Measurements from ENCODE around the gene PYCARD. TPM values are rescaled to one million over a fixed set of nuclear protein-coding genes. Genes with fewer than 3 reads are reported as not detected.

PYCARD gene
- polyA plus RNA-seq, 1 donor from 2014 or later, result not detected

GRCh38 chr16:31219154-31219741 is 16.7 kb upstream of the PYCARD start:
- H4K20me1 ChIP-seq (ENCODE audit: insufficient read depth), result no peaks in the 10 kb centered on the region
- H3K9me2 ChIP-seq (ENCODE audit: insufficient read depth, low read length), result no peaks in the 10 kb centered on the region
- H2AFZ ChIP-seq (ENCODE audit: low read depth, low read length), result no peak overlapping the region
- H3K79me2 ChIP-seq (replicated peaks; ENCODE audit: insufficient read depth, low read length), result no peaks in the 10 kb centered on the region
- no peaks in the 10 kb centered on the region for H3K36me3 ChIP-seq (ENCODE audit: insufficient read depth, low read length)
- TF ChIP-seq MXI1 (conservative IDR thresholded peaks at IDR 0.05; ENCODE audit: poor library complexity, severe bottlenecking), result no peak
- TF ChIP-seq CTCF (IDR thresholded peaks at IDR 0.05; ENCODE audit: poor library complexity, severe bottlenecking), result no peak
- no peak for TF ChIP-seq TAF1 (IDR thresholded peaks at IDR 0.05; ENCODE audit: low read depth)
- no peak for TF ChIP-seq SMC3 (conservative IDR thresholded peaks at IDR 0.05; ENCODE audit: poor library complexity)
- TF ChIP-seq POLR2AphosphoS5 (IDR thresholded peaks at IDR 0.05), result no peak
- TF ChIP-seq EZH2 (IDR thresholded peaks at IDR 0.05; ENCODE audit: borderline replicate concordance, insufficient read depth, low read length, poor library complexity, severe bottlenecking), result no peak
- no peak for TF ChIP-seq RAD21 (conservative IDR thresholded peaks at IDR 0.05)
- peaks cover 42% of the 10 kb centered on the region for H3K27me3 ChIP-seq (ENCODE audit: insufficient read depth, low read depth, low read length)
- H3K27ac ChIP-seq (ENCODE audit: low read length), result no peak overlapping the region
- H3K4me3 ChIP-seq (ENCODE audit: low read length), result no peak overlapping the region
- no peaks in the 10 kb centered on the region for H3K9me3 ChIP-seq (ENCODE audit: low read length)
- no peaks in the 10 kb centered on the region for H3F3A ChIP-seq (ENCODE audit: insufficient read depth, low read length, poor library complexity, severe bottlenecking)
- no peak overlapping the region for H3K9ac ChIP-seq (ENCODE audit: low read length)
- H3K4me2 ChIP-seq (ENCODE audit: low read length), result no peak overlapping the region

GRCh38 chr16:31217136-31217530 is 14.6 kb upstream of the PYCARD start:
- TF ChIP-seq EZH2 (IDR thresholded peaks at IDR 0.05; ENCODE audit: borderline replicate concordance, insufficient read depth, low read length, poor library complexity, severe bottlenecking) (no peak), TAF1 (IDR thresholded peaks at IDR 0.05; ENCODE audit: low read depth) (no peak)
- peak overlapping the region; percentile 66 for H3K4me3 ChIP-seq (ENCODE audit: low read length)
- no peaks in the 10 kb centered on the region for H3K36me3 ChIP-seq (ENCODE audit: insufficient read depth, low read length)
- no peaks in the 10 kb centered on the region for H4K20me1 ChIP-seq (ENCODE audit: insufficient read depth)
- H3F3A ChIP-seq (ENCODE audit: insufficient read depth, low read length, poor library complexity, severe bottlenecking), result no peaks in the 10 kb centered on the region
- H3K9me2 ChIP-seq (ENCODE audit: insufficient read depth, low read length), result no peaks in the 10 kb centered on the region
- H3K4me2 ChIP-seq (ENCODE audit: low read length), result no peak overlapping the region
- H3K9me3 ChIP-seq (ENCODE audit: low read length), result no peaks in the 10 kb centered on the region
- H2AFZ ChIP-seq (ENCODE audit: low read depth, low read length), result no peak overlapping the region
- H3K27me3 ChIP-seq (ENCODE audit: insufficient read depth, low read depth, low read length), result peaks cover 55% of the 10 kb centered on the region
- no peak overlapping the region for H3K9ac ChIP-seq (ENCODE audit: low read length)
- H3K27ac ChIP-seq (ENCODE audit: low read length), result no peak overlapping the region
- H3K79me2 ChIP-seq (replicated peaks; ENCODE audit: insufficient read depth, low read length), result no peaks in the 10 kb centered on the region

- H2AFZ ChIP-seq (ENCODE audit: low read depth, low read length), result no peak within 1 kb of the TSS
- H3K27me3 ChIP-seq (ENCODE audit: insufficient read depth, low read depth, low read length), result peaks cover 55% of the 10 kb centered on the region
- H3K9me3 ChIP-seq (ENCODE audit: low read length), result no peaks in the 10 kb centered on the region
- H3K9me2 ChIP-seq (ENCODE audit: insufficient read depth, low read length), result no peaks in the 10 kb centered on the region
- no peak within 1 kb of the TSS for H3K27ac ChIP-seq (ENCODE audit: low read length)
- H4K20me1 ChIP-seq (ENCODE audit: insufficient read depth), result no peaks in the 10 kb centered on the region
- peak within 1 kb of the TSS; percentile 7 for H3K9ac ChIP-seq (ENCODE audit: low read length)
- no peaks in the 10 kb centered on the region for H3F3A ChIP-seq (ENCODE audit: insufficient read depth, low read length, poor library complexity, severe bottlenecking)
- H3K4me3 ChIP-seq (ENCODE audit: low read length), result peak within 1 kb of the TSS; percentile 66
- H3K4me2 ChIP-seq (ENCODE audit: low read length), result peak within 1 kb of the TSS; percentile 70
- TF ChIP-seq EZH2 (IDR thresholded peaks at IDR 0.05; ENCODE audit: borderline replicate concordance, insufficient read depth, low read length, poor library complexity, severe bottlenecking) (no peak), MXI1 (conservative IDR thresholded peaks at IDR 0.05; ENCODE audit: poor library complexity, severe bottlenecking) (no peak), RAD21 (conservative IDR thresholded peaks at IDR 0.05) (no peak), SMC3 (conservative IDR thresholded peaks at IDR 0.05; ENCODE audit: poor library complexity) (no peak), POLR2AphosphoS5 (IDR thresholded peaks at IDR 0.05) (no peak), CTCF (IDR thresholded peaks at IDR 0.05; ENCODE audit: poor library complexity, severe bottlenecking) (no peak), EP300 (conservative IDR thresholded peaks at IDR 0.05; ENCODE audit: poor library complexity, severe bottlenecking) (no peak), TAF1 (IDR thresholded peaks at IDR 0.05; ENCODE audit: low read depth) (no peak), REST (IDR thresholded peaks at IDR 0.05; ENCODE audit: borderline replicate concordance) (no peak)
- H3K79me2 ChIP-seq (replicated peaks; ENCODE audit: insufficient read depth, low read length), result no peaks in the 10 kb centered on the region
- H3K36me3 ChIP-seq (ENCODE audit: insufficient read depth, low read length), result no peaks in the 10 kb centered on the region
Observed at GRCh38 chr16:31216422-31217135, 14.0 kb upstream of the PYCARD start, which contains the start of gene PYDC1. Gene PYDC1 (minus strand): TSS chr16:31217135. CDS start chr16:31217028, 107 bp downstream.

Data from neural cell (in vitro differentiated cells).